Measurements from ENCODE around the gene ANKUB1. TPM values are rescaled to one million over a fixed set of nuclear protein-coding genes. Genes with fewer than 3 reads are reported as not detected.

The ANKUB1 gene
- total RNA-seq, 6 experiments from 2014 or later = not detected

- Histone ChIP-seq H3K27ac (no peak overlapping the region), H3K36me3 (no peaks in the 10 kb centered on the region), H3K27me3 (no peaks in the 10 kb centered on the region), H3K4me1 (no peaks in the 10 kb centered on the region), H3K4me3 (no peak overlapping the region), H3K9me3 (no peaks in the 10 kb centered on the region)
- no peak for TF ChIP-seq CTCF (IDR thresholded peaks at IDR 0.05)
- TF ChIP-seq POLR2A (IDR thresholded peaks at IDR 0.05) = no peak
- intact Hi-C loops (cut with DNase I) = no loop called here
- WGBS (ENCODE audit: insufficient coverage, low coverage, low lambda C conversion rate, missing lambda C conversion rate) = 71% methylated on average over 3 of the region's 3 CpGs
- DNase-seq (no peak), ATAC-seq (no peak)
These were observed 34.3 kb upstream of the ANKUB1 start for GRCh38 chr3:149826636-149827035.

- H3K27ac ChIP-seq = no peak overlapping the region
- no peak overlapping the region for H3K4me3 ChIP-seq
- TF ChIP-seq POLR2A (IDR thresholded peaks at IDR 0.05) (no peak), CTCF (IDR thresholded peaks at IDR 0.05) (no peak)
- WGBS (ENCODE audit: insufficient coverage, low coverage, low lambda C conversion rate, missing lambda C conversion rate) = 63% methylated on average over 4 of the region's 4 CpGs
- no peaks in the 10 kb centered on the region for H3K9me3 ChIP-seq
- DNase-seq (no peak), ATAC-seq (peak in 1 of 4 donors; percentile 39)
- intact Hi-C loops (cut with DNase I) = no loop called here
- H3K27me3 ChIP-seq = no peaks in the 10 kb centered on the region
- H3K4me1 ChIP-seq = peaks cover 0 to 10% (median 4%) of the 10 kb centered on the region in 4 donors
- no peaks in the 10 kb centered on the region for H3K36me3 ChIP-seq
These were observed 27.8 kb upstream of the ANKUB1 start for GRCh38 chr3:149820183-149820582.

GRCh38 chr3:149819432-149819831 is 27.1 kb upstream of the ANKUB1 start:
- Histone ChIP-seq H3K36me3 (no peaks in the 10 kb centered on the region), H3K9me3 (no peaks in the 10 kb centered on the region), H3K27ac (no peak overlapping the region), H3K4me1 (peaks cover 0 to 17% (median 6%) of the 10 kb centered on the region in 4 donors), H3K27me3 (no peaks in the 10 kb centered on the region), H3K4me3 (no peak overlapping the region)
- intact Hi-C loops (cut with DNase I) = no loop called here
- no peak for TF ChIP-seq CTCF (IDR thresholded peaks at IDR 0.05)
- TF ChIP-seq POLR2A (IDR thresholded peaks at IDR 0.05) = no peak
- ATAC-seq = no peak
- WGBS (ENCODE audit: insufficient coverage, low coverage, low lambda C conversion rate, missing lambda C conversion rate) = 62% methylated on average over 1 of the region's 1 CpG
- DNase-seq = no peak

GRCh38 chr3:149816986-149817385 is 24.6 kb upstream of the ANKUB1 start:
- peak overlapping the region; percentile 6 to 15 (median 15) for H3K27ac ChIP-seq
- no peaks in the 10 kb centered on the region for H3K27me3 ChIP-seq
- no peak overlapping the region for H3K4me3 ChIP-seq
- peak; percentile 37 for TF ChIP-seq POLR2A (IDR thresholded peaks at IDR 0.05)
- TF ChIP-seq CTCF (IDR thresholded peaks at IDR 0.05) = no peak
- DNase-seq (no peak), ATAC-seq (no peak)
- WGBS (ENCODE audit: insufficient coverage, low coverage, low lambda C conversion rate, missing lambda C conversion rate) = 34% methylated on average over 2 of the region's 2 CpGs
- H3K9me3 ChIP-seq = no peaks in the 10 kb centered on the region
- intact Hi-C loops (cut with DNase I) = no loop called here
- no peaks in the 10 kb centered on the region for H3K36me3 ChIP-seq
- peaks cover 0 to 27% (median 9%) of the 10 kb centered on the region in 4 donors for H3K4me1 ChIP-seq

- WGBS (ENCODE audit: insufficient coverage, low coverage, low lambda C conversion rate, missing lambda C conversion rate) = 55% methylated on average over 3 of the region's 3 CpGs
- DNase-seq (no peak), ATAC-seq (no peak)
- Histone ChIP-seq H3K36me3 (no peaks in the 10 kb centered on the region), H3K27ac (peak overlapping the region; percentile 6 to 15 (median 13)), H3K4me3 (no peak overlapping the region), H3K27me3 (no peaks in the 10 kb centered on the region), H3K4me1 (peaks cover 0 to 32% (median 10%) of the 10 kb centered on the region in 4 donors), H3K9me3 (no peaks in the 10 kb centered on the region)
- intact Hi-C loops (cut with DNase I) = no loop called here
- TF ChIP-seq POLR2A (IDR thresholded peaks at IDR 0.05) (no peak), CTCF (IDR thresholded peaks at IDR 0.05) (no peak)
These were observed 24.0 kb upstream of the ANKUB1 start for GRCh38 chr3:149816311-149816710.

Measured in right lobe of liver (tissue), 6 donors.